Measurements from ENCODE around the gene TMEM140.
"Not testable (repeated sequence)": the region's sequence is repeated elsewhere in the genome, so short reads cannot be mapped to it uniquely, and the experiment has no call there.

Gene TMEM140

DNA sequence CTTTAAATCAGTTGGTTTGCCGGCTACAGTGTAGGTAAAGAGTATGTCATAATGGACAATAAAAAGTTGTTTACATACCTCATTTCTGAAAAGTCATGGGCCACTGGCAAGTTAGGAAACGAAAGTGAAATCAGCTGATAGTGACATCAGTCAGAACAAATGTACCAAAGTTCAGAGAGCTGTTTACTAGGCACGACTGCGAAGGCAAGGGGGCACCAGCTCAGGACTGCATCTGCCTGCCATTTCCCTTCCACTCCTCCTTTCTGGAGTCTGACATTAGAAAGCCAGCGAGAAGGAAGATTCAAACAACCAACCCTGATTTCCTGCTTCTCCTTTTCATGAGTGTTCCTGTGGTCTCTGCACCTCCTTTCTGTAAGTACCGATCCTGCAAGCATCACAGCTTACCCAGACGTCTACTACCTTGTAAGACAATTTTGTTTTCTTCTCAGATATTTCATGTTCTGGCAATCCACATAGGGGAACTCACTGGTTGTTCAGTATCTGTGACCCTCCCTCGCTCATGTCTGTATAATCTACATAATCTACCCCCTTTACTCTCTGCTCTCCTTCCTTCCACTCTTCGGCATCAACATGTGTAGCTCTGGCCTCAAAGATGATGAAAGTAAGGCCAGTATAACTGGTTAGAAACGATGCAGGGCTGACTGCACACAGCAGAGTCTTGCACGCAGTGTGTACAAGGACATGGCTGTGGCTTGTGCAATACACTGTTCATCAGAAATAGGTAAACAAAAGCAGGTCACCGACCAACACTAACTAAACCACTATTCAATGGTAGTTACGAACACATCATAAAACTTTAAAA, at the start of gene TMEM140:
Gene TMEM140, plus strand, starts transcription at position 174 of the 823 bp plus-strand sequence. CDS start 16,370 bp downstream, outside the sequence.
- no peak for DNase-seq (ENCODE audit: low read depth in 2 of 2)

DNA sequence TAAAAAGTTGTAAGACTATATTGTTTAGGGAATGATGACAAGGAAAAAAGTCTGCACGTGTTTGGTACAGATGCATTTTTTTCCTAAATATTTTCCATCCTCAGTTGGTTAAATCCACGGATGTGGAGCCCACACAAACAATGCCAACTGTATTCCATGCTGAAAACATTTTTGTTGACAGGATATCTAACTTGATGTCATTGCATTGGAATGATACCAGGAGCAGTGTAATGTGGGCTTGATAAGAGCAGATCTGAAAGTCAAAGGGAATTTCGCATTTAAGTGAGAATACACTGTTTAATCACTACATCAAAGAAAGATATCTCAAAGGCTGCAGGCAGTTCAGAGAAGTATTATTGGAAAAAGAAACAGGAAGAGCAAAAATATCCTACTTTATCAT, 49.5 kb upstream of the TMEM140 start:
- DNase-seq (ENCODE audit: low read depth in 2 of 2), result no peak

DNA sequence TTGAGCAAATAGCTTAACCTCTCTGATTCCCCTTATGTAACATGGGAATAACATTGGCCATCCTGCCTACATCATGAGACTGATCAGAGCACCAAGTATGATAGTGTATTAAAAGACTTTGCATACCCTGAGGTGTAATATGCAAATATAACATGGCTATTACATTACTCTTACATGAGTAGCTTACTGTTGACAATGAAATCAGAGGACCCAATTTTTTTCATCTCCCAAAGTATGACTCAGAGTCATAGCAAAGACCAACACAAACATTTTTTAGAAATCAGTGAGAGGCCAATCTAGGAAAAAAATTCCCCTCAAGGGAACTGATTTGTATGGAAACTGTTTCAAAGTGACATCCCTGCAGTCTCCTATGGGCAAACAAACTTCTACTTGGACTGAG, 47.0 kb upstream of the TMEM140 start:
- DNase-seq (ENCODE audit: low read depth in 2 of 2), result no peak

DNA sequence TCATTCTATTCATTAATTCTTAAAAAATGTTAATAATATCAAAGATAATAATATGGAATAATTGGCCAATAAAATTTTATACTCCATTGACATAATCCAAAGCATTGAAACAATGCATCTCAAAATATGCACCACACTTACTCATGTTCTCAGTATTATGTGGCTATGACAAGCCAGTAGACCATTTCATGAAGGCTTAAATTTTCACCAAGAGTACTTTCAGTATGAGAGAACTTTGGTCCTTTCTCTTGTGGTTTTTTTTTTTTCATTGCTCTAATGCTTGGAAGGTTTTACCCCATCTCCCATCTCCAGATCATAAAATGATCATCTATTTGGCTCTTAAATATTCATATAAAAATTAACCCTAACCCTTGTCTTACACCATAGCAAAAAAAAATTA, 45.5 kb upstream of the TMEM140 start:
- DNase-seq (ENCODE audit: low read depth in 2 of 2), result no peak

DNA sequence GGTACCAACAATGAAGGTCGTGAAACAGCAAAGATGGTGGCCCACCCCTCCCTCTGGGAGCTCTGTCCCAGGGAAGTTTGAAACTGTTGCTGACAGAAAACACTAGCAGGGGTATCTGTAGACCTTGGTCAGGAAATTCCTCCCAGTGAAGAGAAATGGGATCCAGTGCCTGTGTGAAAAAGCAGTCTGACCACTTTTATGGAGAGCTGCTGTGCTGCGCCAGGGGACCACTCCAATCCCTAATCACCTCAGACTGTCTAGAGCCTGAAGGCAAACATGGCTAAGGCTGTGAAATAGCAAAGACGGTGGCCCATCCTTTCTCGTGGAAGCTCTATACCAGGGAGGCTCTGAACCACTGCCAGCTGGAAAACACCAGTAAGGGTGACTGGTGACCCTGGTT, 38.3 kb upstream of the TMEM140 start:
- no peak for DNase-seq (ENCODE audit: low read depth in 2 of 2)

DNA sequence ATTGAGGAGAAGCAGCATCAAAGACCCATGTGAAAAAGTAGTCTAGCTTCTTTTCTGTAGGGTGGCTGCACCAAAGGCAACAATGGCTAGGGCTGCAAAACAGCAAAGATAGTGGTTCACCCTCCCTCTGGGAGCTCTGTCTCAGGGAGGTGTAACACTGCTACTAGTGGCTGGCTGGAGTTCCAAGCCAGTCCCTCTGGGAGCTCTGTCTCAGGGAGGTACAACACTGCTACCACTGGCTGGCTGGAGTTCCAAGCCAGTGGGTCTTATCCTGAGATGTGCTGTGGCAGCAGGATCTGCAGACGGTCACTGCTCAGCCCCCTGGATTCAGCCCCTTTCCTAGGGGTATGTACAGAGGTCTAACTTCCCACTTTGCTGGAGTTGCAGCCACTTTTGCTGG, 37.9 kb upstream of the TMEM140 start:
- DNase-seq (ENCODE audit: low read depth in 2 of 2), result no peak

DNA sequence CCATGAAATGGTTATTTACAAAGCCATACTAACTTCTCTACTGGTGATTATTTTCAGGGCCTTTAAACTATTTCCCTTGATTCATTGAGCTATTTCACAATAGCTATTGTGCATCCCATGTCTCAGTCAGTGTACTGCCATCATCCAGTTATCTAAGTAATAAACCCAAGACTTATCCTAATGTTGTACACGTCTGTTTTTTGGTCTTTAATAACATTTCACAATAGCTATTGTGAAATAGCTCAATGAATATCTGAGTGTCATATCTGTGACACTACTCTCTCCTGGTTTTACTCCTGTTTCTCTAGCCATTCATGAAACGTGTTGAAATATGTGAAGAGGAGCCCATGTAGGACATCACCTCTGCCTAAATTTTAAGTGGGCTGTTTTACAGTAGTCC, 36.5 kb upstream of the TMEM140 start:
- no peak for DNase-seq (ENCODE audit: low read depth in 2 of 2)

DNA sequence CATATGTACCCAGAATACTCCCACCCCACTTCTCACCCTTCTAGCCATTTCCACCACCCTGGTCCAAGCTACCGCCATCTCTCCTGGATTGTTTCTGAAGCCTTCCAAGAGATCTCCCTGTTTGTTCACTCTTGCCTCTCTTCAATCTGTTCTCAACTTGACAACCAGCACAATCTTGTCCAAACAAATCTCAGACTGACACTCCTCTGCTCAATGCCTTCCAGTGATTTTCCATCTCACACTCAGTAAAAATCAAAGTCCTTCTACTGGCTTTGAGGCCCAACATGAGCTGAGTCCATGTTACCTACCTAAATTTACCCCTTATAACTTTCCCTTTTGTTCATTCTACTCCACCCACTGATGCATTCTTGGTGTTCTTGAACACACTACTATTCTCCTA, 33.2 kb upstream of the TMEM140 start:
- no peak for DNase-seq (ENCODE audit: low read depth in 2 of 2)

DNA sequence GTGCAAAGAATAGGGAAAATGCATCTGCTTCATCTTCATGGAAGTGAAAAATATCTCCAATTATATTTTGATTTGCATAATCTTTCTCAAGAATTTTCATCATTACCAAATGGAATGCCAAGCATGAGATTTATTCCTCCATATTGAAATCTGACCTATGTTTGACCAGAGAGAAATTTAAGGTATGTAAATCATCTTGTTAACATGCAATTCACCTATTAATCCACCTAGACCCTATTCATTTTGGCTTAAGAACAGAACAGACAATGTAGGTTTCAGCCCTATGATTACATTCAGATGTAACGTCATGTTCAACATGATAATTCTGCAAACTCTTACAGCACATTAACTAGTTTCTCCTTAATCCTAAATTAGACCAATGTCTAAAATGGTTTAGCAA, 30.8 kb upstream of the TMEM140 start:
- no peak for DNase-seq (ENCODE audit: low read depth in 2 of 2)

DNA sequence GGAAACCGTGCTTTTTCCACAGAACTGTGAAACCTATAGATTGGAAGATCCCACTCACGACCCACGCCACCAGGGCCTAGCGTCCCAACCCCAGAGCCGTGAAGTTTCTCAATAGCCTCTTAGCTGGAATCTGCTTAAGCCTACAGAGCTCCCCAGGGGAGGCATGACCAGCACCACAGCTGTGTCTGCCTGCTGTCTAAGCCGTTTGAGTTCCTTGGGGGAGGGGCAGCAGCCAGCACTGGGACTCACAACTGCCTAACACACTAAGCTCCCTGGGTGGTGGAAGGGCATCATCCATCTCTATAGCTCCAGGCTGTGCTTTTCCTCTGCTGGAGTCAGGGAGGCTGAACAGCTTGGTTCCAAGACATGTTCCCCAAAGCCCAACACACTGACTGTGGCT, 26.0 kb upstream of the TMEM140 start:
- DNase-seq (ENCODE audit: low read depth in 2 of 2), result no peak

DNA sequence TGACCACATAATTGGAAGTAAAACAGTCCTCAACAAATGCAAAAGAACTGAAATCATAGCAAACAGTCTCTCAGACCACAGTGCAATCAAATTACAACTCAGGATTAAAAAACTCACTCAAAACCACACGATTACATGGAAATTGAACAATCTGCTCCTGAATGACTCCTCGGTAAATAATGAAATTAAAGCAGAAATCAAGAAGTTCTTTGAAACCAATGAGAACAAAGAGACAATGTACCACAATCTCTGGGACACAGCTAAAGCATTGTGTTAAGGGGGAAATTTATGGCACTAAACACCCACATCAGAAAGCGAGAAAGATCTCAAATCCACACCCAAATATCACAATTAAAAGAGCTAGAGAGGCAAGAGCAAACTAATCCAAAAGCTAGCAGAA, 23.2 kb upstream of the TMEM140 start:
- DNase-seq (ENCODE audit: low read depth in 2 of 2), result not testable (repeated sequence)

DNA sequence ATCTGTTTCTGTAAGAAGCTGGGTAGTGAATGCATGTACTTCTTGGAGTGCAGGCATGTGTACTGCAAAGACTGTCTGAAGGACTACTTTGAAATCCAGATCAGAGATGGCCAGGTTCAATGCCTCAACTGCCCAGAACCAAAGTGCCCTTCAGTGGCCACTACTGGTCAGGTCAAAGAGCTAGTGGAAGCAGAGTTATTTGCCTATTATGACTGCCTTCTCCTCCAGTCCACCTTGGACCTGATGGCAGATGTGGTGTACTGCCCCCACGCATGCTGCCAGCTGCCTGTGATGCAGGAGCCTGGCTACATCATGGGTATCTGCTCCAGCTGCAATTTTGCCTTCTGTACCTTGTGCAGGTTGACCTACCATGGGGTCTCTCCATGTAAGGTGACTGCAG, 18.9 kb upstream of the TMEM140 start:
- no peak for DNase-seq (ENCODE audit: low read depth in 2 of 2)

DNA sequence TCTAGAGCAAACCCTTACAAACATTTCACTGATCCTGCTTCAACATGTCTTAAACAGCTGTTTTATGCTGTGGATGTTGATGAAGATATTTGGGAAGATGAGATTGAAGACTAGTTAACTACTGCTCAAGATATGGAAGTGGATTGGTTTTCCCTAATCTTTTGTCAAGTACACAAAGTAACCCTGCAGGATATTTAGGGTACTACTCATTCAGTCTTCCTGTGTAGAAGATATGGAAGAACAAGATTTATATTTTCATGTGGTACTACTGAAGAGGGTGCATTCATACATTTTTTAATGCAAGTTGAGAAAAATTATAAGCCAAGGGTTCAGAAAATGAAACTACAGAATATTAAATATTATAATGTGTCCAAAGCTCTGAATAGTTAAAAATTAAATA, 18.3 kb upstream of the TMEM140 start:
- no peak for DNase-seq (ENCODE audit: low read depth in 2 of 2)

DNA sequence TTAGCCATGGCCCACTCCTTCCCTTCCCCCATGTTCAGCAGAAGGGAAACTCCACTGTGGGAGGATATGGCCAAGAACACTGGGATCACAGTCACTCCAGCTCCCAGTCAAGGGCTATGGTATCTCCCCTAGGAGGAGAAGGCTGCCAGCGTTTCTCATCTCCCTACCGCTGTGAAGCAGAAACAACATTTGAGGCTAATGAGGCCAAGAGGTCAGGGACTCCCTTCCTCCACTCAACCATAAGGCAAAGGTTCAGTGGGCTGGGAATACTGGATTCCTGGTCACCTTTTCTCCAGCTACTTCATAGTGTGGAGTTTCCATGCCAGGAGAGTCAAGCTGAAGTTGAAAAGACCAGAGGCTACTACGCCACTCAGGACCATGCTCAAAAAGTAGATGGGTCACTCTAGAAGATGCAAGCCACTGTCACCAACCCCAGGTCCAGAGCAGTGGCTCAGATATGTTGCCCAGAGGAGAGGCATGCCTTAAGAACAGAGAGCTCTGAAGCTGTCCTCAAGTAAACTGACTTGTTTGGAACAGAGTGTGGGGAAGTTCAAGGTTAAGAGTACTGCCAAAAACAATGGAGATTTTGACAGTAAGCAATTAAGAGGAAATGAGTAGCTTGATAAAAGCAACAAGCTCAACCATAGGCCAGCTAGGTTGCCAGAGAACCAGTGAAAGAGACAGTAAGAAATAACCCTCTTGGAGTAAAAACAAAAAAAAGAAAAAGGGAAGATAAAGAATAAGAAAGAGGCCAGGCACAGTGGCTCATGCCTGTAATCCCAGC, 3.8 kb upstream of the TMEM140 start:
- DNase-seq (ENCODE audit: low read depth in 2 of 2), result no peak

DNA sequence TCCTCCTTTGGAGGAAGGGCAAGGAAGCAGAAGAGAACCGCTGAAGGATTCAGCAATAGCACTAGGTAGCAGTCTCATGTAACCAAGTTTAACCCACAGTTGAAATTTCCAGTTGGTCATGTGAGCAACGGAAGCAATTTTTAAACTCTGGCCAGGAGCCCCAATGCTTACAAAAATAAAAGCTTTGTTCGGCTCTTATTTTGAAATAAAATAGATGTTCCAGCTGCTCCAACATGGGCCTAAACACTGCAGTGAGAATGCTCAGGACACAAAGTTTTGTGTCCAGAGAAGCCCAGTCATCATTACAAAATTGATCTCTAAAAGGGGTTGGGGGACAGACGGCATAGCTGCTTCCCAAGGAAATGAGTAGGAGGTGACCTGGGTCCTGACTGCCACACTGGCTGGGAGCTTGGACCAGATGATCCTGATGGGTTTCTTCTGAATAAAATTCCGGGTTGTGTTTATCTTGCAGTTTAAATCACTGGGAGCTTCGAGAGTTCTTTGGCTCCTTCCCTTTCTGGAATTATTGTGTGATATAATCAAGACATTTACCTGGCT, 452 bp upstream of the TMEM140 start:
- no peak for DNase-seq (ENCODE audit: low read depth in 2 of 2)

DNA sequence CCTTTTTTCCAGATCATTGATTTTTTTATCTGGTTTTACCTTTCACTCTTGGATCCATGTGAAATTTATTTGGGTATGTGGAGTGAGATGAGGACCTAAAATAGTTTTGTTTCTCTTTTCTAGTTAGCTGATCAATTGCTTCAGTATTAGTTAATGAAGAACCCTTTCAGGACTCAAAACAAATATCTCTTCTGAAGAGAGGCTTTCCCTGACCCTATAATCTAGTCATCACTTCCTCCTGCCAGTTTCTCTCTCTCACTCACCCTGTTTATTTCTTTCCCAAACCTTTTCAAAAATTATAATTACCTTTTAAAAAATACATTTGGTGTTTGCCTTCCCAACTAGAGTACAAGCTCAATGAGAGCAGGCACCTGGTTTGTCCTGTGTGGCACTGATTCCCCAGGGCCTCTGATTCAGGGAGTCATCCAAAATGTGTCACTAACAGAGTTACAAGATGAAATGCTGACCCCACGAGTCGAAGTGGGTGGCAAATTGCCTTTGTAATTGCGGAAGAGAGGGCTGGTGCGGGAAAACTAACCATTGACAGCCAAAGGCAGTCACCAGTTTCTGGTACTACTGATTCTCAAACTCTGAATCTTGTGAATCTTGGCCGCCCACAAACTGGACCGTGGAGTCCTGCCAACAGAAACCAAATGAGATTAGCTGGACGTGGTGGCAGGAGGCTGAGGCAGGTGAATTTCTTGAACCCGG, 2.4 kb downstream of the TMEM140 start:
- no peak for DNase-seq (ENCODE audit: low read depth in 2 of 2)

DNA sequence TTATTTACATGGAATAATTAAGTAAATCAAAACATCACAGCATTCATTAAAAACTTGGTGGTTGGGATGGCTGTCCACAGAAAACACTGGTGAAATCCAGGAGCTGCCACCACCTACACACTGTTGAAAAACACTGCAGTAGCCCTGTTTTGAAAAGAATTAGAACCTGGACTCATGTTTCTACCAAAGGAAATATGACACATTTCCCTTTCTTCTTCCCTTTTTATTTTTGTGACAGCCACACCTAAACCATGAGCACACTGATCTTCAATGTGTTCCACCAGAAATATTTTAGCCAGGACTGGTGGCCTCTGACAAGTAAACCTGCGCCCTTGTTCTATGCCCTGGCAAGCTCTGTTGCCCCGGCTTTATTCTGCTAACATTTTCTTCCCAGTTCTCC, 3.3 kb downstream of the TMEM140 start:
- DNase-seq (ENCODE audit: low read depth in 2 of 2), result no peak

DNA sequence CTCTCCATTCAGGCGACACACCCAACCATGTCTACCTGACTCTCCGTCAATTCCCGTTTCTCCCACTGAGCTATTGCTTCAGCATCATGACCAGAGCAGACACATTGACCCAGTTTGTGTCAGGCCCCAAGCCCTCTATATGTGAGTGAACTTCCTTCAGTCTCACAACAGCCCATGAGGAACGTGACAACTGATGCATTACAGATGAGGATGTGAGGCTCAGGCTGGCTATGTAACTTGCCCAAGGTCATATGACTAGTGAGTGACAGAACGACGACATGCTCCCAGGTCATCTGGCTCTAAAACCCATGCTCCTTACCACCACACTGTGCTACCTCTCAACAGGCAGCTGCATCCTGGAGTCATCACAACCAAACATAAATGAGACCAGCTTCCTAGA, 3.7 kb downstream of the TMEM140 start:
- DNase-seq (ENCODE audit: low read depth in 2 of 2), result no peak

DNA sequence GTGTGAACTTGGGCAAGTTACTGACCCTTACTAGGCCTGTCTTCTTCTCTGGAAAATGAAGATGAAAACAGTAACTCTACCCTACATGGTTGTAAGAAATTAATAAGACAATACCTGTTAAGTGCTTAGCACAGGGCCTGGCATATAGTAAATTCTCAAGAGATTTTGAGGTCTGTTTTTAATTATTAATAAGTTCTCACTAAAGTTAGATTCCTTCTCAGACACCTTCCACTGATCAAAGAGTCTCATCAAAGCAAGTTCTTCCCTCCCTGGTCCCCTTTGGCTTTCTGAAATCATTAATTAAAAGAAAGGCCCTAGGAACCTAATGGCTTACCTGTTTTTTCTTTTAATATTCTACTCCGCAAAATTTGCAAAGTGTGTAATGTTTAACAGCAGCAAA, 4.6 kb downstream of the TMEM140 start:
- DNase-seq (ENCODE audit: low read depth in 2 of 2), result no peak

DNA sequence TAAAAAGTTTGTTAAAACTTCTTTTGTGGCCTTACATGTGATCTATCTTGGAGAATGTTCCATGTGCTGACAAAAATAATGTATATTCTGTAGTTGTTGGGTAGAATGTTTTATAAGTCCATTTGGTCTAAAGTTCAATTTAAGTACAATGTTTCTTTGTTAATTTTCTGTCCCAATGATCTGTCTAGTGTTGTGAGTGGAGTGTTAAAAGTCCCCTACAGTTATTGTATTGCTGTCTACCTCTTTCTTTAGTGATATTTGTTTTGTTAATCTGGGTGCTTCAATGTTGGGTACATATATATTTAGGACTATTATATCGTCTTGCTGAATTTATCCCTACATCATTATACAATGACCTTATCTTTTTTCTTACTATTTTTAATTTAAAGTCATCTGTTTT, 6.9 kb downstream of the TMEM140 start:
- DNase-seq (ENCODE audit: low read depth in 2 of 2), result no peak

DNA sequence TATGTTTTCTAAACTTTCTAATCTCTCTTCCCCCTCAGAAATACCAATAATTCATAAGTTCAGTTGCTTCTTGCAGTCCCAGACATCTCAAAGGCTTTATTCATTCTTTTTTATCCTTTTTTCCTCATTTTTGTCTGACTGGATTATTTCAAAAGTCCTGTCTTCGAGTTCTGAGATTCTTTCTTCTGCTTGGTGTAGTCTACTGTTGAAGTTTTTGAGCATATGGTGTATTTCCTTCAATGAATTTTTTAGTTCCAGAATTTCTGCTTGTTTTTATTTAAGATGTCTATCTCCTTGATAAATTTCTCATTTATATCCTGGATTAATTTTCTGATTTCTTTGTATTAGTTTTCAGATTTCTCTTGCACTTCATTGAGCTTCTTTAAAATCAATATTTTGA, 8.4 kb downstream of the TMEM140 start:
- no peak for DNase-seq (ENCODE audit: low read depth in 2 of 2)

DNA sequence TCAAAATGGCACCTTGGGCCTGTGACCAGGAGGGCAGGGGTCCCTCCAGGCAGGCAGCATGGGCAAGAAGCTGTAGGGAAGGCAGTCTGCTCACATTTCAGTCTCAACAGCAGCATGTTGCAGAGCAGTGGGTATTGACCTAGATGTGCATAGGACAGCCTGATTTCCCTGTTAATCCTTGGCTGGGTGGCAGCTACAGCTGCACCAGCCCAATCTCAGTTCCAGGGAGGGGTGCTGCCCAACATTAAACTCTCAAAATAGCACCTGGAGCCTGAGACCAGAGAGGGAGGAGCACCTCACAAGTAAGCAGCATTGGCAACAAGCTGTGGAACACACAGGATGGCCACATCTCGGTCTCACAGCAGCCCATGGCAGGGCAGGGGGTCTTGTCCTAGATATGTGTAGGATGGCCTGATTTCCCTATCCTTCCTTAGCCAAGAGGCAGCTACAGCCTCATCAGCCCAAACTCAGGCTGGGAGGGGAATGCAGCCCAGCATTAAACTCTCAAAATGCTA, 10.3 kb downstream of the TMEM140 start:
- no peak for DNase-seq (ENCODE audit: low read depth in 2 of 2)
